Spleen (tissue), 7 donors: ENCODE data around the gene IGF1R.

Source experiments
- CTCF ChIP-seq, 11 experiments: fragments of 200-600 bp in 7 of 11; fragments of 450-650 bp in 4 of 11; sonication (generic) in 4 of 11; IDR thresholded peaks in 8 of 11; conservative IDR thresholded peaks in 3 of 11; 1 replicate in 7 of 11; 2 replicates in 4 of 11; pipeline versions ENCODE4 v1.4.0 to v1.8.0; 2016 to 2021; ENCODE audit warnings: antibody characterized with exemption in 11 of 11, inconsistent platforms in 4 of 11, mild to moderate bottlenecking in 1 of 11
- POLR2A ChIP-seq, 3 donors: fragments of 450-650 bp; IDR thresholded peaks; one replicate each; pipeline ENCODE4 v1.5.1; 2017; ENCODE audit warnings: antibody characterized with exemption in 3 of 3, mild to moderate bottlenecking in 1 of 3
- POLR2AphosphoS5 ChIP-seq, 3 donors: sonication (generic); formaldehyde crosslinking; IDR thresholded peaks; one replicate each; pipeline ENCODE4 v1.5.1; 2017; ENCODE audit warnings: antibody characterized with exemption in 3 of 3
- donor health status: DM: no; HTN: no; CAD: no; lungs with moderate emphysema.
- donor health status: DM: no; HTN: no; CAD: no.
- donor health status: DM: no; HTN: no; CAD: no.

DNA sequence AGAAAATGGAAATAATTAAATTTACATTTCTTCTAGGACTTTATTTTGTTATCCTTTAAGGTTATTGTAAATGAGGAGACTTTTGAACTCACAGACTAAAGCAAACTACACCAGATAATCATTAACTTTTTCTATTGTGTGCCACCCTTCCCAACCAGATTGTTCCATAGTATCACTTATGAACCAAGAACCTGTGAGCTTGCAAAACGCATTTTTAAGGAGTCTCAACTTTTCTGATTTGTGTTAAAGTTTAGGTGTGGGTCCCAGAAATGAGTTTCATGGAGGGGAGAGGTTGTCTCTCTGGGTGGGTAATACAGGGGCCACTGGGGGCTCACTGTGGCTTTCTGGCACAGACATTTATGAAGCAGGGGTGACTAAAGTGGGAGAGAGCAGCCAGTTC lies 75.7 kb downstream of the IGF1R start:
- TF ChIP-seq CTCF (IDR thresholded peaks at IDR 0.05 in 8 of 11, conservative IDR thresholded peaks at IDR 0.05 in 3 of 11) (no peak), POLR2A (IDR thresholded peaks at IDR 0.05) (no peak), POLR2AphosphoS5 (IDR thresholded peaks at IDR 0.05) (no peak)
